GM18909 (cell line): ENCODE results near the gene ARL15.

Experiments used
- ATAC-seq: cut with Tn5 transposase; IDR thresholded peaks from one replicate; pipeline ENCODE4 v1.9.1; 2021; ENCODE audit warnings: mild to moderate bottlenecking; ENCODE audit not compliant: unreplicated experiment, poor library complexity

Gene ARL15

GRCh38 chr5:54254482-54255198 lies 55.7 kb downstream of the ARL15 start:
- ATAC-seq: no peak

DNA sequence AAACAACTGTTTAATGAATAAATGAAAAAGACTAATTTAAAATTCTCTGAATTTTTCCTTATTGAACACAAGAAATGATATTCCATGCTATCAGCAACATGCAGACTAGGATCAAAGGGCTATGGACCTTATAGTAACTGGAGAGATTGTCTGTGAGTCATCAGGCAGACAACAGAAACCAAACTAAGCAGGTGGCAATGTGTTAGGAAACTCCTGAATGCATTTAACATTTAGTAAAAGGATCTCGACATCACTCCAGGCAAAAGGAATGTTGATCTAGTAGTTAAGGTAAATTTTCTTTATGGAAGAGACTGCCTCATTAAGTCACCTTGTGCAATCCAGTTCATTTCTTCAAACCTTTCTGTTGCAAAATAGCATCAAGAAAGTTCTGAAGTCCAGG lies 58.4 kb downstream of the ARL15 start:
- no peak for ATAC-seq

GRCh38 chr5:54249210-54250028 lies 61.0 kb downstream of the ARL15 start:
- ATAC-seq: no peak

DNA sequence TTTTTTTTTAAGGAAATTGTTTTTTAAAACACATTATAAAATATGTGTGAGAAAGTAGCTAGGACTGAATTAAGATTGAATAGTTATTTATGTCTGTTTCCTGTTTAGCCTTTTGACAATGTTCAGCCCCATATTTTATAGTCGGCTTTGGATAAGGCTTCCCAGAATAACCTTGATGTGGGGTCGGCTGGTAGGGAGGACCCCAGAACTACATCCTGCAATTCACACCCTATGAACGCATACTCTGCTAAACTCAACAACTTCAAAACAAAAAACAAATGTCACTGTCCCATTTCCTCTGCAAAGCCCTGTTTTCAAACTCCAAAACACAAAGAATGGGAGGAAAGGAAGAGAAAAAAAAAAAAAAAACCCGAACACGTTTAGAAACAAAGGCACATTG lies 63.1 kb downstream of the ARL15 start:
- ATAC-seq: no peak

GRCh38 chr5:54243483-54244080 lies 66.8 kb downstream of the ARL15 start:
- no peak for ATAC-seq

DNA sequence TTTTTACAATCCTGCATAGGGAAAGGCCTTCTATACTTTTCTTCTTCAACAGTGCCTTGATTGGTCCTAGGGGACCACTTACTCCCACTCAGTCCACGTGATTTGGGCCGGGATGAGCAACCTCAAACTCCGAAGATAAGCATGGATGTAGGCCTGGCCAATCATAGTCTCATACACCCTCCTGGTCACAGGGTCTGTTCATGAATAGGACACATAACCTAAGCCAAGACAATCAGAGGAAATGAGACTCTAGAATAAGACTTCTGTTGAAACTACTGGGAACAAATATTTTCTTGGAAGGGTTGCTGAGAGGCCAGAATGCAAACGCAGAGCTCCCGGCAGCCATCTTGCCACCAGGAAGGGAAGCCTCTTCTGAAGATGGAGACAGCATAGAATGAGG lies 68.1 kb downstream of the ARL15 start:
- ATAC-seq: no peak

- ATAC-seq: peak; percentile 55
Observed at GRCh38 chr5:54234304-54234933, 76.0 kb downstream of the ARL15 start.

DNA sequence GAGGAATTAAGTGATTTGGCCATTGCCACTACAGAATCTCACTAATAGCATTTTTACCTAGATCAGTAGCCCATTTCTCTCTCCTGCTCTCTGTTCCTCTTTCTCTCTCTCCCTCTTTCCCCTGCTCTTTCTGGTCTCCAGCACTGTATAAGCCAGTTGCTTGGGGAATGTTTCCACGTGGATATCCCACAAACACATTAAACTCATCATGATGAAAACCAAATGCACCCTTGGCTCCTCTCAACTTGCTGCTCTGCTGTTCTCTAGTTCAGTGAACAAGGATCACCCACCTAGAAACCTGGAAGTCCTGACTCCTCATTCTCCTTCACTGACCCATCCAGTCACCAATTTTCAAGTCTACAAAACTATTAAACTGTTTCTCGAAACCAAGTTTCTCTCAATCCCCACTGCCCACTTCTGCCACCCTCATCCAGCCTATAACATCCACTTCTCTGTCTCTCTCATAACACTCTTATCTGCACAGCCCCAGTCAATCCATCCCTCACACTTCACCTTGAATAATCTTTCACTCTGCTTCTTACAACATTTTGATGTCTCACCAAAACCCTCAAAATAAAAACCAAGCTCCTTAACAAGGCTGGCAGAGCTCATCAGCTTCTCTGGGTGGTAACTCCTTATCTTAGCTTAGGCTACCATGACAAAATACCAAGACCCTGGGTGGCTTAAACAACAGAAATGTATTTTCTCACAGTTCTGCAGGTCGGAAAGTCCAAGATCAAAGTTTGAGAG lies 79.3 kb downstream of the ARL15 start:
- ATAC-seq: no peak

DNA sequence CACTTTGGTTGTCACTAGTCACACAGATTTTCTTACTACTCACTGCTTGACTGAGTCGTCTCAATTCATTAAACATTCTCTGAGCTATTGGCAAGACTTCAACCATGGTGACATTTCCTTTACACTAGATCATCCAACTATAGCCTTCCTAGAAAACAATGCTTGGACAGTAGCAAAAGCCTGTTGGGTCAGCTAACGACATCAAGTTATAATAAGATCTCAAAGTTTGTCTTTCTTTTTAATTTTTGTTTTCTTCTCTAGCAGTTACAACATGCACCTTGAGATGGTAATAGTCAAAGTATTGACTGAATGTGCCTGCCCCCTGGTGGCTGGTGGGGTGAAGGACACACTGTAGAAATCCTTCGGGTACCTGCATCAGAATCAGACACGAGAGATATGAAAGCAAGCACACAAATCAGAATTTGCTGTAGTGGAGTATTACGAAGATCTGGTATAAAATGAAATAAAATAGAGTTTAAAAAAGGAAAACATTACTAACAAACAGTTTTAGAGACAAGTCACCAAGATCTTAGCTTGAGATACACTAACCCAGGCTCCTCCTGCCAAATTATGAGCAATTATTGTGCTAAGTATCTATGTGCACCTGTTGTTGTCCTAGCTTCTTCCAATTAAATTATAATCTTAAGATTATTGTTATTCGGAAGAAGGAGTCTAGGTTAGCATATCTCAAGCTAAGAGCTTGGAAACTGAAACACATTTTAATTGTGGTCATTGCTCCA lies 81.2 kb downstream of the ARL15 start:
- ATAC-seq: peak; percentile 94

- ATAC-seq: no peak
Observed at GRCh38 chr5:54227759-54228158, 82.6 kb downstream of the ARL15 start.

DNA sequence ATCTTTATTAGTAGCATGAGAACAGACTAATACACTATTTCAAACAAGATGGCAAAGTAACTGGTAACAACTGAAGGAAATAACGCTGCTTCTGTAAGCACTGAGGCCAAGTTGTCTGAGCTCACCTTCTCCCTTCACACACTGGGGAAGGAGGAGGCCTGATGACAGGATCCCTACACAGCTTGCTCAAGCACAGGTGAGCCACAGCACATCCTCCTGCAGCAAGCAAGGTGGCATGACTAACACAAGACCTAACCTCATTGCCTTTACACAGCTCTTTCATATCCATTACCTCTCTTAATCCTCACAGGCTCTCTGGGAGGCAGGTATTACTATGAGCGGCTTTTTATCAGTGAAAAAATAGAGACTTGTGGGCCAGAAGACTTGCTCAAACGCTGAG lies 83.3 kb downstream of the ARL15 start:
- ATAC-seq: no peak

DNA sequence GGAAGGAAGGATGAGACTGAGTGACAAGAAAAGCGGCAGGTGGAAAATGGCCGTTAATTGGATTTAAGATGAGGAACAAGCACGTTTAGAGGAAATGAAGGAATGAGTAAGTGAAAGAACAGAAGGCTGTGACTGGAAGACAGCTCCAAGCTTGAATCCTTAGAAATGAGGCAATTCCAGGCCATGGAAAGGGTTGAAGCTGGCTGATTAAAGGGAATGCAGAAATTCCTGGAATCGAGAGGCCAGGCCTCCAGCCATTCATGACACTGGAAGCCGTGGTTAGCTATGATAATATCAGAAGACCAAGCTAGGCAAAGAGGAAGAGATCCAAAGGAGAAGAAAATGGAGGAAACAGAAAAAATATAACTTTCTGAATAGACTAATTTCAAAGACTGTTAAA lies 84.2 kb downstream of the ARL15 start:
- no peak for ATAC-seq

DNA sequence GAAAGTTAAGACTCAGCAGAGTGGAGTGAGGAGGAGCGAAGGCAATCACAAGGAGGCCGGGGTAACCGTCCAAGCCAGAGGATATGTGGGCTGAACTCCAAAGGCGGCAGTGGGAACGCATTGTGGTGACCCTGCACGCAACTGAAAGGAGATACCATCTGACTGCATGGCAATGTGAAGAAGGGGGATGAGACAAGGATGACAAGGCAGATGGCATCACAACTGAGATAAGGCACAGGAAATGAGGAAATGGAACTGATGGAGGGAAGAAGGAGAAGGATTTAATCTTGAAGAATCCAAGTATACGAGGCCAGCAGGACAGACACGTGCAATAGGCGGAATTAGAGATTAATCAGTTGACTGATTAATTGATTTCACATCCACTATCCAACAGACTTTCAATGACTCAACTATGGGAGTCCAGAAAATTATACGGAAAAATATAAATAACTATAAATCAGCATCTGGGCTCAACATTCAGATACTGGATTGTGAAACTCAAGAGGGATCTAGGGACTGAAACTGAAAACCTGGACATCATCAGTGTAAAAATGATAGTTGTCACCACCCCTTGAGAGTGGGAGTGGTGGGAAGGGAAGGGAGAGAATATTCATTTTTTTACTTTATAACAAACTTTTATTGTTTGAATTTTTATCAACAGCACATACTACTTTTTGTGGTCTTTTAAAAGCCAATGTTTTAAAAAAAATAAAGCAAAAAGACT lies 86.1 kb downstream of the ARL15 start:
- no peak for ATAC-seq

DNA sequence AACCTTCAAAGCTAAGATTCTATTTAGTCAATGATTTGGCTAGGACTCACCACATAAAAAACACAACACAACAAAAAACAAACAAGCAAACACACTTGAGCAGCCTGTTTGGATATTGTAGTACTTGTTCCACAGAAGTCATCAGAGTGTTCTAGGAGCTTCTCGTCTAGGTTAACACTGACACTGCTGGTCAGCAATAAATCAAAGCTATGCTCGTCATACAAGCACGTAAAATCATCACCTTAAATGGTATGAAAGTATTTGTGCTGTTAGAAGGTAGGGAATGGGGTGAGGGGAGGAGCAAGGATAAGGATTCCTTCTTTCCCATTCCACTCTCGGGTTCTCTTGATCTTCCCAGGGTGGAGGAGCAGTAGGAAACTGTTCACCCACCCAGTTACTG lies 88.0 kb downstream of the ARL15 start:
- no peak for ATAC-seq

GRCh38 chr5:54221135-54221534 lies 89.2 kb downstream of the ARL15 start:
- no peak for ATAC-seq

DNA sequence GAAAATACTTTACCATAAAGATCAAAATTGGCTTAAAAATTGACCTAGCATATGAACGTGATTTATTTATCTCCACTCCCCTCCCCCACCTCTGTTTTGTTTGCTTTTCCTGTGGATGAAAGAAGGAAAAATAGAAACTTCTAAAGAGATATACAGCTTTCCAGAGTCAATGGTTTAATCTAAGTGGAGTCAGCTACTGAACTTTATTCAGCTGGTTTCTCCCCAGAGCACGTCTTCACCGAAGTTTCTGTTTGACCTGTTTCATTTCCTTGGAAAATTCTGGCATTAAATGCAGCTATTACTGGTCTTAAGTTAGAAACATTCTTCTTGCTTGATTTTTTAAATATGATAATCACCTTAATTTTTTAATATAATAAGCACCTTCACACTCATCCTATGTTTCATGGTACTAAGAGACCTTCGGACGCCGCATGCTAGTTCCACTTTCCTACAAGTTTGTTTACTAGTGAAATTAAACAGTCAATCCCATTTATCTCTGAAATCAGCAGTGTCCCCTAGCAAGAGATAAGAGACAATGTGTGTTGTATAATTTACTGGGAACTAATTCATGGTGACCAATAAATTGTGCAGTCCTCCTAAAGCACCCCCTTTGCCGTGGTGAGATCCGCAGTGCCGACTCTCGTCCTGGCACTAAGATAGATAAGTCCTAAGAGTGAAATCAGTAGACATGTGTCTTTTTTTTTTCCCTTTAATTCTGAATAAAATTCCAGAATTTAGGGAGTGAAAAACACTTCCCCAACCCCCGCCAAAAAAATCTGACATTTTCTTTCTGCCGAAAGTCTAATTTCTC lies 89.9 kb downstream of the ARL15 start:
- ATAC-seq: no peak

GRCh38 chr5:54217826-54218503 lies 92.4 kb downstream of the ARL15 start:
- peak; percentile 68 for ATAC-seq
